ENCODE data around the gene SLC35A5.

SLC35A5 gene, protein sequence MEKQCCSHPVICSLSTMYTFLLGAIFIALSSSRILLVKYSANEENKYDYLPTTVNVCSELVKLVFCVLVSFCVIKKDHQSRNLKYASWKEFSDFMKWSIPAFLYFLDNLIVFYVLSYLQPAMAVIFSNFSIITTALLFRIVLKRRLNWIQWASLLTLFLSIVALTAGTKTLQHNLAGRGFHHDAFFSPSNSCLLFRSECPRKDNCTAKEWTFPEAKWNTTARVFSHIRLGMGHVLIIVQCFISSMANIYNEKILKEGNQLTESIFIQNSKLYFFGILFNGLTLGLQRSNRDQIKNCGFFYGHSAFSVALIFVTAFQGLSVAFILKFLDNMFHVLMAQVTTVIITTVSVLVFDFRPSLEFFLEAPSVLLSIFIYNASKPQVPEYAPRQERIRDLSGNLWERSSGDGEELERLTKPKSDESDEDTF

DNA sequence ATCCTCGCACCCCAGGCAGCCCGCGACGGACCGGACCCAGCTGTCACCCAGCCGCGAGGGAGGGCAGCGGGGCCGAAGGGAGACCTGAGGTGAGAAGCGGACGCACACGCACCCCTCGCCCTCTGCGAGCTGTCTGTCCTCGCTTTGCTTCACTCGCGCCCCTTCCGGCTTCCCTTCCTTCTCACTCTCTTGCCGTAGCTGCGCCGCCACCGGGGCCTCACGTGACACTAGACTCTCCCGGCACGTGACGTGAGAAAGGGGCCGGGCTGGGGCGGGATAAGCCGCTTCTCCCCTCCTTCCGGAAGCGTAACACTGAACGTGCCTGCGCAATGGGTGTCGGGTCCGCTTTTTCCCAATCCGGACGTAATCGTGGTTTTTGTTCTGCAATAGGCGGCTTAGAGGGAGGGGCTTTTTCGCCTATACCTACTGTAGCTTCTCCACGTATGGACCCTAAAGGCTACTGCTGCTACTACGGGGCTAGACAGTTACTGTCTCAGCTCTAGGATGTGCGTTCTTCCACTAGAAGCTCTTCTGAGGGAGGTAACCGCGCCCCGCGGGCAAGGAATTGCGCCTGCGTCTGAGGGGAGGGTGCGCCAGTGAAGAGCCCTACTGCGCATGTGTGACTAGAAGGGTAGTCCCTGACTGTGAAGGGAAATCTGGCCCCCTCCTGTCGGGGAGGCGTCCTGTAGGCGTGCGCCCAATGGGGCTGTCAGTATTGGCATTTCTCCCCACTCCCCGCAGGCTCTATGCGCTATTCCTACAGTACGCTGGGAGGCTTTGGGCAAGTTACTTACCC is at the start of gene SLC35A5, which contains the start of gene ATG3:
SLC35A5 (plus strand) TSS at position 312 of the 796 bp plus-strand sequence. CDS start 1,359 bp downstream, outside the sequence.
ATG3 (minus strand) TSS at position 229 of the 796 bp plus-strand sequence. CDS start 434 bp downstream, outside the sequence.
- CTCF ChIA-PET: interaction anchor here (0.6 to 0.7 kb wide), 4 partner anchors 20 to 417 kb away, joined by 3 read pairs; no protein-coding TSS in a partner anchor
- H3K4me3 ChIP-seq (ENCODE audit: low read depth, low read length): peak within 1 kb of the TSS; percentile 95
- no peaks in the 10 kb centered on the region for H3K9me3 ChIP-seq (ENCODE audit: control insufficient read depth, insufficient read depth, low read depth, low read length)
- POLR2A ChIA-PET: interaction anchor here (0.5 to 1.2 kb wide), 3 partner anchors 16 to 930 kb away, joined by 3 to 4 read pairs (median 3); partner anchors contain the start of gene ABHD10
- H3K27ac ChIP-seq (ENCODE audit: extremely low read depth, low read depth, low read length): peak within 1 kb of the TSS; percentile 65
- H3K36me3 ChIP-seq (ENCODE audit: control insufficient read depth in 2 of 2, insufficient read depth in 1 of 2, low read length in 2 of 2): peaks cover 0 to 14% of the 10 kb centered on the region in 2 experiments; a peak in 2 of 3 replicates
- no peaks in the 10 kb centered on the region for H3K4me1 ChIP-seq (ENCODE audit: control insufficient read depth, insufficient read depth, low read length)
- TF ChIP-seq ZNF561 (tag by site-specific recombination; IDR thresholded peaks at IDR 0.05; ENCODE audit: borderline replicate concordance) (peak; percentile 52; the same call in 1 of the 2 replicates), ZEB2 (tag by site-specific recombination; IDR thresholded peaks at IDR 0.05) (peak; percentile 72), ZBTB7A (tag by site-specific recombination; IDR thresholded peaks at IDR 0.05; ENCODE audit: low read depth) (0 out of 2 replicates have a peak, but pooled peaks have one; percentile 26), ZNF600 (tag by site-specific recombination; IDR thresholded peaks at IDR 0.05) (peak; percentile 92), ZBTB21 (tag by site-specific recombination; IDR thresholded peaks at IDR 0.05) (peak; percentile 63), SP3 (tag by site-specific recombination; IDR thresholded peaks at IDR 0.05) (peak; percentile 94), ZNF202 (tag by site-specific recombination; IDR thresholded peaks at IDR 0.05; ENCODE audit: borderline replicate concordance) (no peak), ZNF341 (tag by site-specific recombination; IDR thresholded peaks at IDR 0.05; ENCODE audit: low read depth) (peak; percentile 97), ZNF423 (tag by site-specific recombination; IDR thresholded peaks at IDR 0.05) (0 out of 2 replicates have a peak, but pooled peaks have one; percentile 27), ZBTB8A (tag by site-specific recombination; IDR thresholded peaks at IDR 0.05) (peak; percentile 88), ZNF76 (tag by site-specific recombination; IDR thresholded peaks at IDR 0.05; ENCODE audit: borderline replicate concordance, low read depth) (peak; percentile 76), ZNF629 (tag by site-specific recombination; IDR thresholded peaks at IDR 0.05) (peak; percentile 86), ZNF146 (tag by site-specific recombination; IDR thresholded peaks at IDR 0.05) (no peak), ZBTB1 (tag by site-specific recombination; IDR thresholded peaks at IDR 0.05) (0 out of 2 replicates have a peak, but pooled peaks have one; percentile 30), GLI4 (tag by site-specific recombination; IDR thresholded peaks at IDR 0.05) (0 out of 2 replicates have a peak, but pooled peaks have one; percentile 61), ZNF433 (tag by site-specific recombination; IDR thresholded peaks at IDR 0.05; ENCODE audit: low read depth) (no peak), ZNF184 (tag by site-specific recombination; IDR thresholded peaks at IDR 0.05) (no peak), ZFP69B (tag by site-specific recombination; IDR thresholded peaks at IDR 0.05) (peak; percentile 15; the same call in 1 of the 2 replicates), ZNF785 (tag by site-specific recombination; IDR thresholded peaks at IDR 0.05) (0 out of 2 replicates have a peak, but pooled peaks have one; percentile 54), ZNF394 (tag by site-specific recombination; IDR thresholded peaks at IDR 0.05; ENCODE audit: borderline replicate concordance) (peak; percentile 73), KLF1 (tag by site-specific recombination; IDR thresholded peaks at IDR 0.05) (peak; percentile 50), ZNF311 (tag by site-specific recombination; IDR thresholded peaks at IDR 0.05; ENCODE audit: borderline replicate concordance) (no peak)
- TF ChIP-seq, protein P1, sequence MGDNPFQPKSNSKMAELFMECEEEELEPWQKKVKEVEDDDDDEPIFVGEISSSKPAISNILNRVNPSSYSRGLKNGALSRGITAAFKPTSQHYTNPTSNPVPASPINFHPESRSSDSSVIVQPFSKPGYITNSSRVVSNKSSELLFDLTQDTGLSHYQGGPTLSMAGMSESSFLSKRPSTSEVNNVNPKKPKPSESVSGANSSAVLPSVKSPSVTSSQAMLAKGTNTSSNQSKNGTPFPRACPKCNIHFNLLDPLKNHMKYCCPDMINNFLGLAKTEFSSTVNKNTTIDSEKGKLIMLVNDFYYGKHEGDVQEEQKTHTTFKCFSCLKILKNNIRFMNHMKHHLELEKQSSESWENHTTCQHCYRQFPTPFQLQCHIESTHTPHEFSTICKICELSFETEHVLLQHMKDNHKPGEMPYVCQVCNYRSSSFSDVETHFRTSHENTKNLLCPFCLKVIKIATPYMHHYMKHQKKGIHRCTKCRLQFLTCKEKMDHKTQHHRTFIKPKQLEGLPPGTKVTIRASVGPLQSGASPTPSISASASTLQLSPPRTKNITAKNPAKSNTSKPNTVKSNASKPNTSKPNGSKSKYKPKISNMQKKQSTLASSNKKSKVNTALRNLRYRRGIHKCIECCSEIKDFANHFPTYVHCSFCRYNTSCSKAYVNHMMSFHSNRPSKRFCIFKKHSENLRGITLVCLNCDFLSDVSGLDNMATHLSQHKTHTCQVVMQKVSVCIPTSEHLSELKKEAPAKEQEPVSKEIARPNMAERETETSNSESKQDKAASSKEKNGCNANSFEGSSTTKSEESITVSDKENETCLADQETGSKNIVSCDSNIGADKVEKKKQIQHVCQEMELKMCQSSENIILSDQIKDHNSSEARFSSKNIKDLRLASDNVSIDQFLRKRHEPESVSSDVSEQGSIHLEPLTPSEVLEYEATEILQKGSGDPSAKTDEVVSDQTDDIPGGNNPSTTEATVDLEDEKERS (tag by site-specific recombination; IDR thresholded peaks at IDR 0.05): no peak
- TF ChIP-seq, protein P2, sequence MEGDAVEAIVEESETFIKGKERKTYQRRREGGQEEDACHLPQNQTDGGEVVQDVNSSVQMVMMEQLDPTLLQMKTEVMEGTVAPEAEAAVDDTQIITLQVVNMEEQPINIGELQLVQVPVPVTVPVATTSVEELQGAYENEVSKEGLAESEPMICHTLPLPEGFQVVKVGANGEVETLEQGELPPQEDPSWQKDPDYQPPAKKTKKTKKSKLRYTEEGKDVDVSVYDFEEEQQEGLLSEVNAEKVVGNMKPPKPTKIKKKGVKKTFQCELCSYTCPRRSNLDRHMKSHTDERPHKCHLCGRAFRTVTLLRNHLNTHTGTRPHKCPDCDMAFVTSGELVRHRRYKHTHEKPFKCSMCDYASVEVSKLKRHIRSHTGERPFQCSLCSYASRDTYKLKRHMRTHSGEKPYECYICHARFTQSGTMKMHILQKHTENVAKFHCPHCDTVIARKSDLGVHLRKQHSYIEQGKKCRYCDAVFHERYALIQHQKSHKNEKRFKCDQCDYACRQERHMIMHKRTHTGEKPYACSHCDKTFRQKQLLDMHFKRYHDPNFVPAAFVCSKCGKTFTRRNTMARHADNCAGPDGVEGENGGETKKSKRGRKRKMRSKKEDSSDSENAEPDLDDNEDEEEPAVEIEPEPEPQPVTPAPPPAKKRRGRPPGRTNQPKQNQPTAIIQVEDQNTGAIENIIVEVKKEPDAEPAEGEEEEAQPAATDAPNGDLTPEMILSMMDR (tag by site-specific recombination; IDR thresholded peaks at IDR 0.05): peak; percentile 51; the same call in 1 of the 2 replicates
- TF ChIP-seq, protein P3, sequence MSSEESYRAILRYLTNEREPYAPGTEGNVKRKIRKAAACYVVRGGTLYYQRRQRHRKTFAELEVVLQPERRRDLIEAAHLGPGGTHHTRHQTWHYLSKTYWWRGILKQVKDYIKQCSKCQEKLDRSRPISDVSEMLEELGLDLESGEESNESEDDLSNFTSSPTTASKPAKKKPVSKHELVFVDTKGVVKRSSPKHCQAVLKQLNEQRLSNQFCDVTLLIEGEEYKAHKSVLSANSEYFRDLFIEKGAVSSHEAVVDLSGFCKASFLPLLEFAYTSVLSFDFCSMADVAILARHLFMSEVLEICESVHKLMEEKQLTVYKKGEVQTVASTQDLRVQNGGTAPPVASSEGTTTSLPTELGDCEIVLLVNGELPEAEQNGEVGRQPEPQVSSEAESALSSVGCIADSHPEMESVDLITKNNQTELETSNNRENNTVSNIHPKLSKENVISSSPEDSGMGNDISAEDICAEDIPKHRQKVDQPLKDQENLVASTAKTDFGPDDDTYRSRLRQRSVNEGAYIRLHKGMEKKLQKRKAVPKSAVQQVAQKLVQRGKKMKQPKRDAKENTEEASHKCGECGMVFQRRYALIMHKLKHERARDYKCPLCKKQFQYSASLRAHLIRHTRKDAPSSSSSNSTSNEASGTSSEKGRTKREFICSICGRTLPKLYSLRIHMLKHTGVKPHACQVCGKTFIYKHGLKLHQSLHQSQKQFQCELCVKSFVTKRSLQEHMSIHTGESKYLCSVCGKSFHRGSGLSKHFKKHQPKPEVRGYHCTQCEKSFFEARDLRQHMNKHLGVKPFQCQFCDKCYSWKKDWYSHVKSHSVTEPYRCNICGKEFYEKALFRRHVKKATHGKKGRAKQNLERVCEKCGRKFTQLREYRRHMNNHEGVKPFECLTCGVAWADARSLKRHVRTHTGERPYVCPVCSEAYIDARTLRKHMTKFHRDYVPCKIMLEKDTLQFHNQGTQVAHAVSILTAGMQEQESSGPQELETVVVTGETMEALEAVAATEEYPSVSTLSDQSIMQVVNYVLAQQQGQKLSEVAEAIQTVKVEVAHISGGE (tag by site-specific recombination; conservative IDR thresholded peaks at IDR 0.05; ENCODE audit: low read depth): peak; percentile 92
- TF ChIP-seq, protein P4, sequence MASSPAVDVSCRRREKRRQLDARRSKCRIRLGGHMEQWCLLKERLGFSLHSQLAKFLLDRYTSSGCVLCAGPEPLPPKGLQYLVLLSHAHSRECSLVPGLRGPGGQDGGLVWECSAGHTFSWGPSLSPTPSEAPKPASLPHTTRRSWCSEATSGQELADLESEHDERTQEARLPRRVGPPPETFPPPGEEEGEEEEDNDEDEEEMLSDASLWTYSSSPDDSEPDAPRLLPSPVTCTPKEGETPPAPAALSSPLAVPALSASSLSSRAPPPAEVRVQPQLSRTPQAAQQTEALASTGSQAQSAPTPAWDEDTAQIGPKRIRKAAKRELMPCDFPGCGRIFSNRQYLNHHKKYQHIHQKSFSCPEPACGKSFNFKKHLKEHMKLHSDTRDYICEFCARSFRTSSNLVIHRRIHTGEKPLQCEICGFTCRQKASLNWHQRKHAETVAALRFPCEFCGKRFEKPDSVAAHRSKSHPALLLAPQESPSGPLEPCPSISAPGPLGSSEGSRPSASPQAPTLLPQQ (tag by site-specific recombination; IDR thresholded peaks at IDR 0.05): peak; percentile 75

Data from HEK293 (cell line).